Liver (tissue), 9 donors: ENCODE data around the gene AGPAT1. TPM values are rescaled to one million over a fixed set of nuclear protein-coding genes. Genes with fewer than 3 reads are reported as not detected.

Source experiments
- DNase-seq: peaks from one replicate; pipeline ENCODE4 v3.0.0-alpha.2; 2017; ENCODE audit warnings: low spot score
- H3K27ac ChIP-seq, 2 donors: one replicate each; pipeline ENCODE4 v1.7.0; 2013; ENCODE audit warnings: inconsistent platforms in 2 of 2, low read length in 2 of 2, control low read depth in 1 of 2, low read depth in 1 of 2, mild to moderate bottlenecking in 1 of 2
- H3K27me3 ChIP-seq, 4 donors: one replicate each; pipeline versions ENCODE4 v1.6.1 to v1.7.0; 2013; ENCODE audit warnings: low read length in 3 of 4, inconsistent platforms in 1 of 4, mild to moderate bottlenecking in 1 of 4, moderate library complexity in 1 of 4; ENCODE audit not compliant: control insufficient read depth in 4 of 4, insufficient read depth in 4 of 4
- H3K36me3 ChIP-seq, 4 donors: one replicate each; pipeline versions ENCODE4 v1.6.1 to v1.7.0; 2013; ENCODE audit warnings: low read length in 3 of 4, mild to moderate bottlenecking in 3 of 4, low read depth in 1 of 4, moderate library complexity in 1 of 4; ENCODE audit not compliant: control insufficient read depth in 4 of 4, insufficient read depth in 3 of 4
- H3K4me1 ChIP-seq, 4 donors: one replicate each; pipeline versions ENCODE4 v1.6.1 to v1.7.0; 2013; ENCODE audit warnings: low read length in 3 of 4, mild to moderate bottlenecking in 3 of 4, moderate library complexity in 1 of 4; ENCODE audit not compliant: control insufficient read depth in 4 of 4, insufficient read depth in 4 of 4
- H3K4me3 ChIP-seq, 3 donors: one replicate each; pipeline versions ENCODE4 v1.6.1 to v1.7.0; 2013; ENCODE audit warnings: low read length in 3 of 3, control low read depth in 1 of 3, low read depth in 1 of 3, mild to moderate bottlenecking in 1 of 3
- H3K9ac ChIP-seq, 2 donors: one replicate each; pipeline ENCODE4 v1.7.0; 2013; ENCODE audit warnings: low read length in 2 of 2, mild to moderate bottlenecking in 2 of 2, moderate library complexity in 2 of 2, control low read depth in 1 of 2, low read depth in 1 of 2
- H3K9me3 ChIP-seq, 4 donors: one replicate each; pipeline versions ENCODE4 v1.6.1 to v1.7.0; 2013; ENCODE audit warnings: low read length in 3 of 4; ENCODE audit not compliant: control insufficient read depth in 4 of 4
- ATF3 ChIP-seq: IDR thresholded peaks from 2 replicates; pipeline ENCODE4 v1.6.1; 2016; ENCODE audit warnings: antibody characterized with exemption
- EGR1 ChIP-seq, 2 donors: IDR thresholded peaks; 2 replicates each; pipeline ENCODE4 v1.6.1; 2016 to 2018; ENCODE audit warnings: antibody characterized with exemption in 2 of 2, low read depth in 2 of 2
- FOXA1 ChIP-seq: IDR thresholded peaks from 2 replicates; pipeline ENCODE4 v1.6.1; 2016; ENCODE audit warnings: antibody characterized with exemption
- FOXA2 ChIP-seq: IDR thresholded peaks from 2 replicates; pipeline ENCODE4 v1.6.1; 2016; ENCODE audit warnings: antibody characterized with exemption
- HNF4A ChIP-seq, 2 donors: conservative IDR thresholded peaks; 2 replicates each; pipeline ENCODE4 v1.6.1; 2016; ENCODE audit warnings: antibody characterized with exemption in 2 of 2, mild to moderate bottlenecking in 2 of 2
- JUND ChIP-seq, 2 donors: IDR thresholded peaks; 2 replicates each; pipeline ENCODE4 v1.6.1; 2016; ENCODE audit warnings: antibody characterized with exemption in 2 of 2
- NR2F2 ChIP-seq: IDR thresholded peaks from 2 replicates; pipeline ENCODE4 v1.6.1; 2016; ENCODE audit warnings: antibody characterized with exemption
- RAD21 ChIP-seq, 2 donors: IDR thresholded peaks; 2 replicates each; pipeline ENCODE4 v1.6.1; 2016; ENCODE audit warnings: antibody characterized with exemption in 2 of 2, mild to moderate bottlenecking in 2 of 2
- REST ChIP-seq: IDR thresholded peaks from 2 replicates; pipeline ENCODE4 v1.6.1; 2016; ENCODE audit warnings: antibody characterized with exemption, mild to moderate bottlenecking
- RXRA ChIP-seq, 2 donors: IDR thresholded peaks; 2 replicates each; pipeline ENCODE4 v1.6.1; 2017 to 2018; ENCODE audit warnings: antibody characterized with exemption in 2 of 2, mild to moderate bottlenecking in 1 of 2
- SP1 ChIP-seq: IDR thresholded peaks from 2 replicates; pipeline ENCODE4 v1.6.1; 2018; ENCODE audit warnings: antibody characterized with exemption, mild to moderate bottlenecking
- TAF1 ChIP-seq: conservative IDR thresholded peaks from 2 replicates; pipeline ENCODE4 v1.6.1; 2016; ENCODE audit warnings: antibody characterized with exemption, mild to moderate bottlenecking
- YY1 ChIP-seq: IDR thresholded peaks from 2 replicates; pipeline ENCODE4 v1.6.1; 2016; ENCODE audit warnings: antibody characterized with exemption, mild to moderate bottlenecking
- ZBTB33 ChIP-seq: IDR thresholded peaks from 2 replicates; pipeline ENCODE4 v1.6.1; 2016; ENCODE audit warnings: antibody characterized with exemption
- WGBS: extraction: QIAGEN DNeasy Blood & Tissue Kit; methylation state at CpG from one replicate; pipeline ENCODE4 v1.1.7; 2013; 5-methylcytosine and 5-hydroxymethylcytosine counted together
- polyA plus RNA-seq, 2 donors: library from polyadenylated mRNA; stranded (reverse) in 1 of 2; unstranded in 1 of 2; fragments of 200-250 nt in 1 of 2; fragments of >200 nt in 1 of 2; fragmentation: Nextera tagmentation in 1 of 2; extraction: Ambion mirVana in 1 of 2; gene quantifications; one replicate each; pipeline versions ENCODE4 v1.2.1 to v1.2.3, GENCODE V29; 2013 to 2015
- total RNA-seq, 2 donors: library from RNA; depleted of rRNA; stranded (reverse); fragments of >200 nt; gene quantifications; one replicate each; pipeline ENCODE4 v1.2.3, GENCODE V29; 2014
- TF ChIP-seq, protein P1 (sequence below): fragments of 150-350 bp; IDR thresholded peaks from 2 replicates; pipeline ENCODE4 v1.5.1; 2017; ENCODE audit warnings: improper control_type of control experiment, low read depth, low read length; ENCODE audit not compliant: missing input control
- TF ChIP-seq, protein P2 (sequence below): IDR thresholded peaks from 2 replicates; pipeline ENCODE4 v1.6.1; 2016; ENCODE audit warnings: antibody characterized with exemption
- donor health status: healthy.
- donor health status: healthy.
- donor health status: healthy.
- donor health status: healthy.
- donor health status: healthy.

Gene AGPAT1
- total and polyA plus RNA-seq, 4 donors, result 10.4 to 45.1 (median 17.5) TPM

- no peaks in the 10 kb centered on the region for H3K27me3 ChIP-seq
- no peak overlapping the region for H3K4me3 ChIP-seq
- DNase-seq, result no peak
- peaks cover 0 to 36% (median 29%) of the 10 kb centered on the region in 4 donors for H3K4me1 ChIP-seq
- H3K36me3 ChIP-seq, result peaks cover 5 to 20% (median 6%) of the 10 kb centered on the region in 4 donors
- no peaks in the 10 kb centered on the region for H3K9me3 ChIP-seq
- H3K27ac ChIP-seq, result no peak overlapping the region
- no peak overlapping the region for H3K9ac ChIP-seq
- TF ChIP-seq, protein P1, sequence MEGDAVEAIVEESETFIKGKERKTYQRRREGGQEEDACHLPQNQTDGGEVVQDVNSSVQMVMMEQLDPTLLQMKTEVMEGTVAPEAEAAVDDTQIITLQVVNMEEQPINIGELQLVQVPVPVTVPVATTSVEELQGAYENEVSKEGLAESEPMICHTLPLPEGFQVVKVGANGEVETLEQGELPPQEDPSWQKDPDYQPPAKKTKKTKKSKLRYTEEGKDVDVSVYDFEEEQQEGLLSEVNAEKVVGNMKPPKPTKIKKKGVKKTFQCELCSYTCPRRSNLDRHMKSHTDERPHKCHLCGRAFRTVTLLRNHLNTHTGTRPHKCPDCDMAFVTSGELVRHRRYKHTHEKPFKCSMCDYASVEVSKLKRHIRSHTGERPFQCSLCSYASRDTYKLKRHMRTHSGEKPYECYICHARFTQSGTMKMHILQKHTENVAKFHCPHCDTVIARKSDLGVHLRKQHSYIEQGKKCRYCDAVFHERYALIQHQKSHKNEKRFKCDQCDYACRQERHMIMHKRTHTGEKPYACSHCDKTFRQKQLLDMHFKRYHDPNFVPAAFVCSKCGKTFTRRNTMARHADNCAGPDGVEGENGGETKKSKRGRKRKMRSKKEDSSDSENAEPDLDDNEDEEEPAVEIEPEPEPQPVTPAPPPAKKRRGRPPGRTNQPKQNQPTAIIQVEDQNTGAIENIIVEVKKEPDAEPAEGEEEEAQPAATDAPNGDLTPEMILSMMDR, result no peak
- TF ChIP-seq ZBTB33, result no peak
- no peak for TF ChIP-seq ATF3
- no peak for TF ChIP-seq REST
- TF ChIP-seq JUND (IDR thresholded peaks at IDR 0.05), result no peak
- no peak for TF ChIP-seq NR2F2
- no peak for TF ChIP-seq HNF4A (conservative IDR thresholded peaks at IDR 0.05)
- no peak for TF ChIP-seq RXRA (IDR thresholded peaks at IDR 0.05)
- no peak for TF ChIP-seq FOXA2
- TF ChIP-seq SP1, result no peak
- TF ChIP-seq, protein P2, sequence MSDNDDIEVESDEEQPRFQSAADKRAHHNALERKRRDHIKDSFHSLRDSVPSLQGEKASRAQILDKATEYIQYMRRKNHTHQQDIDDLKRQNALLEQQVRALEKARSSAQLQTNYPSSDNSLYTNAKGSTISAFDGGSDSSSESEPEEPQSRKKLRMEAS, result no peak
- TF ChIP-seq YY1, result no peak
- TF ChIP-seq EGR1 (IDR thresholded peaks at IDR 0.05; ENCODE audit: low read depth in 2 of 2), result no peak
- TF ChIP-seq FOXA1, result no peak
- TF ChIP-seq TAF1, result no peak
- no peak for TF ChIP-seq RAD21 (IDR thresholded peaks at IDR 0.05)
- 85% methylated on average over 4 of the region's 4 CpGs for WGBS
Observed at GRCh38 chr6:32173051-32173727, 2.7 kb downstream of the AGPAT1 start.
